Measurements from ENCODE around the gene PARD6A.

DNA sequence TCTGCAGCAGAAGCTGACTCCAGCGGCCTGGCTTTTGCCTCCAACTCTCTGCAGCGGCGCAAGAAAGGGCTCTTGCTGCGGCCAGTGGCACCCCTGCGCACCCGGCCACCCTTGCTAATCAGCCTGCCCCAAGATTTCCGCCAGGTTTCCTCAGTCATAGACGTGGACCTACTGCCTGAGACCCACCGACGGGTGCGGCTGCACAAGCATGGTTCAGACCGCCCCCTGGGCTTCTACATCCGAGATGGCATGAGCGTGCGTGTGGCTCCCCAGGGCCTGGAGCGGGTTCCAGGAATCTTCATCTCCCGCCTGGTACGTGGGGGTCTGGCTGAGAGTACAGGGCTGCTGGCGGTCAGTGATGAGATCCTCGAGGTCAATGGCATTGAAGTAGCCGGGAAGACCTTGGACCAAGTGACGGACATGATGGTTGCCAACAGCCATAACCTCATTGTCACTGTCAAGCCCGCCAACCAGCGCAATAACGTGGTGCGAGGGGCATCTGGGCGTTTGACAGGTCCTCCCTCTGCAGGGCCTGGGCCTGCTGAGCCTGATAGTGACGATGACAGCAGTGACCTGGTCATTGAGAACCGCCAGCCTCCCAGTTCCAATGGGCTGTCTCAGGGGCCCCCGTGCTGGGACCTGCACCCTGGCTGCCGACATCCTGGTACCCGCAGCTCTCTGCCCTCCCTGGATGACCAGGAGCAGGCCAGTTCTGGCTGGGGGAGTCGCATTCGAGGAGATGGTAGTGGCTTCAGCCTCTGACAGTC is 1.3 kb downstream of the PARD6A start:
- TF ChIP-seq RARB (CRISPR knock-in tag; IDR thresholded peaks at IDR 0.05) (no peak), BACH2 (CRISPR knock-in tag; IDR thresholded peaks at IDR 0.05; ENCODE audit: borderline replicate concordance) (no peak), ZFP30 (CRISPR knock-in tag; IDR thresholded peaks at IDR 0.05) (no peak), ISL1 (CRISPR knock-in tag; IDR thresholded peaks at IDR 0.05) (no peak), ARNTL (CRISPR knock-in tag; IDR thresholded peaks at IDR 0.05; ENCODE audit: borderline replicate concordance, low read depth) (no peak), CSDC2 (CRISPR knock-in tag; IDR thresholded peaks at IDR 0.05) (no peak), CSRNP3 (CRISPR knock-in tag; IDR thresholded peaks at IDR 0.05) (no peak), CREB5 (CRISPR knock-in tag; IDR thresholded peaks at IDR 0.05; ENCODE audit: low read depth) (no peak), TSHZ2 (CRISPR knock-in tag; IDR thresholded peaks at IDR 0.05) (no peak), GLIS3 (CRISPR knock-in tag; IDR thresholded peaks at IDR 0.05) (no peak), TCF4 (CRISPR knock-in tag; IDR thresholded peaks at IDR 0.05; ENCODE audit: borderline replicate concordance) (no peak)

Measured in SK-N-SH treated with all-trans-retinoic acid at 6 μM for 48 hours (cell line).